ENCODE data around the gene SGPP2. TPM values are rescaled to one million over a fixed set of nuclear protein-coding genes. Genes with fewer than 3 reads are reported as not detected.
"Not testable (repeated sequence)": the region's sequence is repeated elsewhere in the genome, so short reads cannot be mapped to it uniquely, and the experiment has no call there.

Gene SGPP2
- total RNA-seq, 1 experiment from 2014 or later = not detected

- Histone ChIP-seq H3K27ac (ENCODE audit: low read length) (no peak overlapping the region), H3K4me3 (ENCODE audit: low read length) (no peak overlapping the region), H3K9me3 (ENCODE audit: low read length) (no peaks in the 10 kb centered on the region), H3K9me2 (replicated peaks; ENCODE audit: low read length) (no peaks in the 10 kb centered on the region), H3K9ac (ENCODE audit: low read length) (no peak overlapping the region), H3K36me3 (ENCODE audit: low read depth, low read length) (no peaks in the 10 kb centered on the region), H3K4me2 (ENCODE audit: low read length) (no peak overlapping the region), H3F3A (ENCODE audit: low read length, unreplicated experiment) (no peaks in the 10 kb centered on the region), H3K4me1 (ENCODE audit: insufficient read depth, low read length) (no peaks in the 10 kb centered on the region), H4K20me1 (ENCODE audit: low read length) (no peaks in the 10 kb centered on the region), H2AFZ (ENCODE audit: low read length) (no peak overlapping the region), H3K27me3 (ENCODE audit: low read length) (peaks cover 30% of the 10 kb centered on the region), H3K79me2 (ENCODE audit: low read length) (no peaks in the 10 kb centered on the region)
- intact Hi-C loops (cut with micrococcal nuclease) = no loop called here
- CTCF ChIA-PET = no interaction called here
- DNase-seq = no peak
- no peak for ATAC-seq
- POLR2A ChIA-PET (ENCODE audit: unreplicated experiment) = no interaction called here
- no TSS peak for BruUV-seq (replicated peaks)
- TF ChIP-seq CTCF (conservative IDR thresholded peaks at IDR 0.05; ENCODE audit: low read depth, low read length) (no peak), EZH2 (IDR thresholded peaks at IDR 0.05; ENCODE audit: low read length, unreplicated experiment) (no peak), EZH2phosphoT487 (IDR thresholded peaks at IDR 0.05; ENCODE audit: borderline replicate concordance, low read length) (no peak)
Measured at GRCh38 chr2:222434204-222434603, 9.9 kb downstream of the SGPP2 start.

DNA sequence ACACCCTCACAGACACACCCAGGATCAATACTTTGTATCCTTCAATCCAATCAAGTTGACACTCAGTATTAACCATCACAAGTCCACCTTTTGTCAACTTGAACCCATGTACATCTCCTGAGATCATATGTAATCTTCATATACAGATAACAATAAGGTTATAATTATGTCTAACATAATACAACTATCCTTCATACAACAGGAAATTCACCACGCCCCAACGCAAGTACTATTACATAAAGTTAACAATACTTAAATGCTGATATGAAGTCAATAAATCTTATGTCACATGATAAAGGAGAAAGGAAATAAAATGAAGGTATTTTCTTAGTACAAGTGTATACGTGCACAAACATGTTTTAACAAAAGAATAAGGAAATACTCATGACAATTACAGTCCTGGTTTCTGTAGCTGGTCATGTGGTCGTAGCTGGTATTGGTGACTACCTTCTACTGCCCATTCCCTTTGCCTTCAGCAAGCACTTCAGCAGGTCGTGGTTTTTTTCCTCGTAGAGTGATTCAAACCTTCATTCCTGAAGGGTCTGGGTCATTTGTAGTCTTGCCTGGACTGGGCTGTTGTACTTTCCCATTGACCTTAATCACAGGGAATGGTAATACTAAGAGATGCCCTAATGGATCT, 11.2 kb downstream of the SGPP2 start:
- H3K9ac ChIP-seq (ENCODE audit: low read length); H3K9me2 ChIP-seq (replicated peaks; ENCODE audit: low read length); BruUV-seq (replicated peaks); H3K4me3 ChIP-seq (ENCODE audit: low read length); CTCF ChIA-PET; H3K36me3 ChIP-seq (ENCODE audit: low read depth, low read length); H3K4me2 ChIP-seq (ENCODE audit: low read length); H3K79me2 ChIP-seq (ENCODE audit: low read length); intact Hi-C loops (cut with micrococcal nuclease); H3F3A ChIP-seq (ENCODE audit: low read length, unreplicated experiment); H3K4me1 ChIP-seq (ENCODE audit: insufficient read depth, low read length); H3K27ac ChIP-seq (ENCODE audit: low read length); POLR2A ChIA-PET (ENCODE audit: unreplicated experiment); H4K20me1 ChIP-seq (ENCODE audit: low read length); H3K9me3 ChIP-seq (ENCODE audit: low read length); DNase-seq; H2AFZ ChIP-seq (ENCODE audit: low read length); ATAC-seq: not testable (repeated sequence)
- H3K27me3 ChIP-seq (ENCODE audit: low read length) = peaks cover 19% of the 10 kb centered on the region

- Histone ChIP-seq H3K36me3 (ENCODE audit: low read depth, low read length) (no peaks in the 10 kb centered on the region), H3K27ac (ENCODE audit: low read length) (no peak overlapping the region), H4K20me1 (ENCODE audit: low read length) (no peaks in the 10 kb centered on the region), H3K4me2 (ENCODE audit: low read length) (no peak overlapping the region), H3K4me3 (ENCODE audit: low read length) (no peak overlapping the region), H3K4me1 (ENCODE audit: insufficient read depth, low read length) (no peaks in the 10 kb centered on the region), H3K9me3 (ENCODE audit: low read length) (no peaks in the 10 kb centered on the region), H2AFZ (ENCODE audit: low read length) (no peak overlapping the region), H3F3A (ENCODE audit: low read length, unreplicated experiment) (no peaks in the 10 kb centered on the region), H3K9ac (ENCODE audit: low read length) (no peak overlapping the region), H3K27me3 (ENCODE audit: low read length) (peaks cover 19% of the 10 kb centered on the region), H3K9me2 (replicated peaks; ENCODE audit: low read length) (no peaks in the 10 kb centered on the region), H3K79me2 (ENCODE audit: low read length) (no peaks in the 10 kb centered on the region)
- TF ChIP-seq EZH2 (IDR thresholded peaks at IDR 0.05; ENCODE audit: low read length, unreplicated experiment) (no peak), CTCF (conservative IDR thresholded peaks at IDR 0.05; ENCODE audit: low read depth, low read length) (no peak), EZH2phosphoT487 (IDR thresholded peaks at IDR 0.05; ENCODE audit: borderline replicate concordance, low read length) (no peak)
- DNase-seq (no peak), ATAC-seq (no peak)
- intact Hi-C loops (cut with micrococcal nuclease) = no loop called here
- BruUV-seq (replicated peaks) = no TSS peak
- POLR2A ChIA-PET (ENCODE audit: unreplicated experiment) = no interaction called here
- CTCF ChIA-PET = no interaction called here
Measured at GRCh38 chr2:222436040-222436413, 11.7 kb downstream of the SGPP2 start.

Data from PC-3 (cell line).